ENCODE measurements around the gene IFT20.

Gene IFT20

DNA sequence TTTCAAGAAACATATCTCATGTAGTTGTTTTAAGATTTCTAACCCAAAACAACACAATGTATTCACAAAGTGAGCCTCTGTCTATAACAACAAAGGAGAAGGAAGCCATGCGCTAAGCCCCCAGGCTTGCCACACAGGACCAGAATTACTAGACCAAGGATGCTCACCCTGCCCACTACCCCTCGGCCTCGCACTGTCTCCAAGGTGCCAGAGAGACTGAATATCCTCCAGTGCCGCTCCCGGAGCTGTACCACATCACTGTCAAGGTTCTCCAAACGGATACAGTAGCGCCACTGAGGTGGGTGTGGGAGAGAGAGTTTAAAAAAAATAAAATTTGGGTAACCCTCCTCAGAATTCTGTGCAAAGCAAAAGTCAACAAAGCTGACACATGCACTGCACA, 15.0 kb upstream of the IFT20 start:
- Histone ChIP-seq H3K36me3 (ENCODE audit: low read depth) (peaks cover 94% of the 10 kb centered on the region), H3K27ac (ENCODE audit: poor library complexity, severe bottlenecking) (no peak overlapping the region), H3K27me3 (ENCODE audit: insufficient read depth, poor library complexity, severe bottlenecking) (no peaks in the 10 kb centered on the region), H3K9me3 (ENCODE audit: severe bottlenecking) (no peaks in the 10 kb centered on the region), H3K4me3 (ENCODE audit: severe bottlenecking) (no peak overlapping the region), H3K4me1 (ENCODE audit: insufficient read depth, poor library complexity, severe bottlenecking) (peaks cover 21% of the 10 kb centered on the region)
- DNase-seq (ENCODE audit: low spot score) (no peak), ATAC-seq (ENCODE audit: low read depth) (no peak)
- TF ChIP-seq CTCF (IDR thresholded peaks at IDR 0.05; ENCODE audit: poor library complexity, severe bottlenecking), result no peak

DNA sequence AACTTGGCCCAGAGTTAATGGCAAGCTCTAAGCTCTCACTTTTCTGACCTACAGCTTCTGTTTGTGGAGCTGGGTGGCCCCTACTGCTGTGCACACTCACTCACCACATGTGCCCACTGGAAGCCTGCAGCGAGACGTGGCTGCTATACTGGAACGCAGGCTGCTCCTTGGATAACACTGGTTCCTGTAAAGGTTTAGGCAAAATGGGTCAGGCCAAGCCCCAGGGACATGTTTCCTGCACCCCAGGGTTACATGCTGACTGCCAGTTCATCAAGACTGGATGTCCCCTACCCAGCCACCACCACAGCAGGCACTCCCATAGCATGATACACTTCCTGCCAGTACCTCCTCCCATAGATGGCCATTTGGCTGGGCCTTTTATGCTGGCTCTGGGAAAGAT, 13.7 kb upstream of the IFT20 start:
- ATAC-seq (ENCODE audit: low read depth) (no peak), DNase-seq (ENCODE audit: low spot score) (no peak)
- Histone ChIP-seq H3K4me3 (ENCODE audit: severe bottlenecking) (no peak overlapping the region), H3K27me3 (ENCODE audit: insufficient read depth, poor library complexity, severe bottlenecking) (no peaks in the 10 kb centered on the region), H3K4me1 (ENCODE audit: insufficient read depth, poor library complexity, severe bottlenecking) (peaks cover 21% of the 10 kb centered on the region), H3K27ac (ENCODE audit: poor library complexity, severe bottlenecking) (peak overlapping the region; percentile 90), H3K36me3 (ENCODE audit: low read depth) (peaks cover 89% of the 10 kb centered on the region), H3K9me3 (ENCODE audit: severe bottlenecking) (no peaks in the 10 kb centered on the region)
- no peak for TF ChIP-seq CTCF (IDR thresholded peaks at IDR 0.05; ENCODE audit: poor library complexity, severe bottlenecking)

DNA sequence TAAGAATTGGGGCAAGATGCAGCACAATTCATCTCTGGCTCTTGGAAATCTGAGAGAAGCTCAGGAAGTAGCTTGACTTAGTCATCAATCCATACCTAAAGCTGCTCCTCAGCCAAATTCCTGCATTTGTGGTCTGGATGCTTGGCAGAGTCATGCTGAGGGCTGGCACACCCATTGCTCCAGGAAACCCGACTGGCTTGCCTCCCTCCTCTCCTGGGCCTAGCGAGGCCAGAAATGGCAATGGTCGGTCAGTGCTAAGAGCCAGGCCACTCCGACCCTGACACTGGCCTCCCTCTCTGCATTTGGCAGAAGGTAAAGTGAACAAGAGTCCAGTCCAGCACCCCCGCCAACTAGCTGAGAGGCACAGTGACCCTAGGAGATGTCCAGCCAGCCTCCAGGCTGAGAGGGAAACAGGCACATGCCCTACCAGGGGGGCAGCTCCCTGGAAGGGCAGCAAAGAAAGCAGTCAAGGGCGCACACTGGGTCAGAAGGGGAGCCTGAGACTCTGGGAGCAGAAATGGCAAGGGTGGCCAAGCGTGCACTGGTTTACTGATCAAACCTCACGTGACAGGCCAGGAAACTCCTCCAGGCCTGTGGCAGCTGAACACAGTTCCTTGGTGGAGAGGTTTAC, 12.1 kb upstream of the IFT20 start:
- Histone ChIP-seq H3K9me3 (ENCODE audit: severe bottlenecking) (no peaks in the 10 kb centered on the region), H3K4me3 (ENCODE audit: severe bottlenecking) (no peak overlapping the region), H3K27ac (ENCODE audit: poor library complexity, severe bottlenecking) (peak overlapping the region; percentile 90), H3K27me3 (ENCODE audit: insufficient read depth, poor library complexity, severe bottlenecking) (no peaks in the 10 kb centered on the region), H3K4me1 (ENCODE audit: insufficient read depth, poor library complexity, severe bottlenecking) (peaks cover 21% of the 10 kb centered on the region), H3K36me3 (ENCODE audit: low read depth) (peaks cover 85% of the 10 kb centered on the region)
- TF ChIP-seq CTCF (IDR thresholded peaks at IDR 0.05; ENCODE audit: poor library complexity, severe bottlenecking), result peak; percentile 3
- DNase-seq (ENCODE audit: low spot score) (no peak), ATAC-seq (ENCODE audit: low read depth) (peak; percentile 95)

DNA sequence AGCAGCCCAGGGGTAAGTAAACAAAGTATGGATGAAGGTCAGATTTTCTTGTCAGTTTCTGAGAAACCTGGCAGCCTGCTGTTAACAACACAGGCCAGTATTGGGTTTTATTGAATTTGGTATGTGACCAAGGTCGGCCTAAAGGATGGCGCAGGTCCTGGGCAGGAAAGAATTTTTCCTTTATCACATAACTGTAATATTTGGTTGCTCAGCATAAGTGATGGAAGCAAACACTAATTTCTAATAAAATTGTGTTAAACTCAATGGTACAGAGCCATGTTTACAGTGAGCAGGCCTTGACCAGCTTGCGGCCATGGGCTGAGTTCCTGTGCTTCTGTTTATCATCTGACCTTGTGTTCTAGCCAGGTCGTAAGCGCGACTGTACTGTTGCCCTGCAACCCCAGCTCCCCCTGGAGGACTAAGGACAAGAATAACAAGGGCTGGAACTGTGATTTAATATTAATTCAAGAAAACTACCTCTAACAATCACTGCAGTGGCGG, 11.5 kb upstream of the IFT20 start:
- ATAC-seq (ENCODE audit: low read depth), result peak; percentile 35
- TF ChIP-seq CTCF (IDR thresholded peaks at IDR 0.05; ENCODE audit: poor library complexity, severe bottlenecking), result peak; percentile 6
- Histone ChIP-seq H3K27ac (ENCODE audit: poor library complexity, severe bottlenecking) (peak overlapping the region; percentile 90), H3K9me3 (ENCODE audit: severe bottlenecking) (no peaks in the 10 kb centered on the region), H3K36me3 (ENCODE audit: low read depth) (peaks cover 87% of the 10 kb centered on the region), H3K27me3 (ENCODE audit: insufficient read depth, poor library complexity, severe bottlenecking) (no peaks in the 10 kb centered on the region), H3K4me1 (ENCODE audit: insufficient read depth, poor library complexity, severe bottlenecking) (peaks cover 21% of the 10 kb centered on the region), H3K4me3 (ENCODE audit: severe bottlenecking) (no peak overlapping the region)
- no peak for DNase-seq (ENCODE audit: low spot score)

DNA sequence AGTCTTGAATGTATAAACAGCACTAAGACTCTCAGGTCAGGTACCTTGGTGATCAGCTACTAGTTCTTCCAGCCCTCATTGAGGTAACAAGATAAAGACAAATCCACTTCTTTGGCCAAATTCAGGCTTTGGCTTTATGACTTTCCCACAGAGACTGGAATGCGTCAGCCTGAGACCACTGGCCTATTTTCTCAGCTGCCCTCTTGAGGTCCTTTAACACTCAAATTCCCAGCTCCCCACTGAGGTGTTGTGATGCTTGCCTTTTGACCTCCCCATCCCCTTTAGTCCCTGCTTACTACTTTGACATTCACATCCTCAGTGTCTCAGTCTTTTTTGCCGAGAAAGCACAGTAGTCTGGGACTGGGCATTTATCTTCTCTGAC, 10.9 kb upstream of the IFT20 start:
- no peak for TF ChIP-seq CTCF (IDR thresholded peaks at IDR 0.05; ENCODE audit: poor library complexity, severe bottlenecking)
- no peaks in the 10 kb centered on the region for H3K9me3 ChIP-seq (ENCODE audit: severe bottlenecking)
- no peak overlapping the region for H3K4me3 ChIP-seq (ENCODE audit: severe bottlenecking)
- H3K27me3 ChIP-seq (ENCODE audit: insufficient read depth, poor library complexity, severe bottlenecking), result no peaks in the 10 kb centered on the region
- ATAC-seq (ENCODE audit: low read depth) (no peak), DNase-seq (ENCODE audit: low spot score) (no peak)
- H3K27ac ChIP-seq (ENCODE audit: poor library complexity, severe bottlenecking), result peak overlapping the region; percentile 90
- peaks cover 21% of the 10 kb centered on the region for H3K4me1 ChIP-seq (ENCODE audit: insufficient read depth, poor library complexity, severe bottlenecking)
- peaks cover 87% of the 10 kb centered on the region for H3K36me3 ChIP-seq (ENCODE audit: low read depth)
